GM18951 (cell line): ENCODE results near the gene ABCA3.
A peak's percentile ranks its signal among the peaks of the same experiment; 100 is the strongest.

Experiments
- POLR2A ChIP-seq: IDR thresholded peaks from 4 replicates; pipeline ENCODE4 v1.6.1; 2011; ENCODE audit warnings: mild to moderate bottlenecking; ENCODE audit not compliant: insufficient read length, insufficient read depth; ENCODE audit errors: extremely low read depth
- in situ Hi-C: fragments of 300-500 bp; cut with MboI; formaldehyde crosslinking; loops from one replicate; pipeline ENCODE4 v1.12.0; 2022; ENCODE audit warnings: low sequenced_read_pairs, mixed read lengths, inconsistent platforms; ENCODE audit not compliant: unreplicated experiment

The ABCA3 gene

DNA sequence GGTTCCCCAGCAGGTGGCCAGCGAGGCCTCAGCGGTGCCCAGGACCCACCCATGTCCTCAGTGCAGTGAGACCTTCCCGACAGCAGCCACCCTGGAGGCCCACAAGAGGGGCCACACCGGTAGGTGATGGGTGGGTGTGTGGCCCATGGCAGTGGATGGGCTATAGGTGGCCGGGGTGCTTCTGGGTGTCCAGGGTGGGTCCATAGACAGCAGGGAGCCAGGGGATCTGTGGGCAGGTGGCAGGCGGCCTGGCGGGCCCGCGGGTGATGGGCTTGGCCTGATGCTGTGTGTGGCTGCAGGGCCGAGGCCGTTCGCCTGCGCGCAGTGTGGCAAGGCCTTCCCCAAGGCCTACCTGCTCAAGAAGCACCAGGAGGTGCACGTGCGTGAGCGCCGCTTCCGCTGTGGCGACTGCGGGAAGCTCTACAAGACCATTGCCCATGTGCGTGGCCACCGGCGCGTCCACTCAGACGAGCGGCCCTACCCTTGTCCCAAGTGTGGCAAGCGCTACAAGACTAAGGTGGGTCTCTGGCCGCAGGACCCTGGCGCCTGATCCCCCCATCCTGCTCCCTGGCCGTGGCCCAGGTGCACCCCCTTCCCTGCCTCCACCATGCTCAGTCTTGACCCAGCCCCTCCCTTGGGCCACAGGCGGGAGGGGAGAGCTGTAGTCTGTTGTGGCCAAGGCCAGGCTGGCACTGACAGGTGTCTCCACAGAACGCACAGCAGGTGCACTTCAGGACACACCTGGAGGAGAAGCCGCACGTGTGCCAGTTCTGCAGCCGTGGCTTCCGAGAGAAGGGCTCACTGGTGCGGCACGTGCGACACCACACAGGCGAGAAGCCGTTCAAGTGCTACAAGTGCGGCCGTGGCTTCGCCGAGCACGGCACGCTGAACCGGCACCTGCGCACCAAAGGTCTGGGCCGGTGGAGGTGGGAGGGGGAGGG lies 106.4 kb downstream of the ABCA3 start:
- in situ Hi-C loops: no loop called here
- TF ChIP-seq POLR2A: no peak

- in situ Hi-C loops: no loop called here
- peak; percentile 11 for TF ChIP-seq POLR2A
Measured at GRCh38 chr16:2233046-2233775, 107.3 kb downstream of the ABCA3 start.

- TF ChIP-seq POLR2A: no peak
- in situ Hi-C loops: no loop called here
Measured at GRCh38 chr16:2232094-2232990, 108.2 kb downstream of the ABCA3 start.

DNA sequence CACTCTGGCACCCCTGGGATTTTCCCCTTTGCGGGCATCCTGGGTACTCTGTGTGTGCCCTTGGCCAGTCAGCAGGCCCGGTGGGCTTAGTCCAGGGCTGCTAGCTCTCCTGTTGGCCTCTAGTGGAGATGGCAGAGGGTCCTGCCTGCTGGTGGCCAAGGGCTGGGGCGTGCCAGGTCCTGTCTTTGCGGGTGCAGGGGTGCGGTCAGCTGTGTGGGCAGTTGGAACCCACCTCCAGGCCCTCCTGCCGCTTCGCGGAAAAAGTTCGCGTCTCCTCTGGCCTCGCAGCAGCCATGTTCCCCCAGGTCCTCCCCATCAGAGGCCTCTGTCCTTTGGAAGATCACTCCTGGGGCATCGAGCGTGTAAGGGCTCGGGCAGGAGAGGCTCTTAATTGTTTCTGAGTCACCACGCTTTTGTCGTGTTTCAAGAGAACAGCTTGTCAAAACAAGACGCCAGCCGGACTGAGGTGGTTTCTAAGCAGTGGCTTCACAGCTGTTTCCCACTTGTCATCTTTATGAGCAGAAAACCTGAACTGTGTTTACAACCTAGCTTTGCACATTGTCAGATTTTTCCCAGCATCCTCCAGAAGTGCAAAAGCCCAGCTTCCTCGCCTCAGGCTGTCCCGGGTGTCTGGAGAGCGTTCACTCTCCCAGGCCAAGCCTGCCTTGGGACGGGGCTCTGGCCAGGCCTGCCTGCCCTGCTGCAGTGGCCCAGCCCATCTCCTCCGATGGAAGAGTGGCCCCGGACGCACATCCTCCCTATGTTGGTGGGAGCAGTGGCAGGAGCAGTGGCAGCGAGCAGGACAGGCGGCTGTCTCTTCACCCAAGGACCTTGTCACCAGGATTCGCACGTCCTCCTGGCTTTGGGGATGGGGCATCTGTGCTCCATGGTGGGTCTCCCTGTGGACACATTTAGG lies 109.3 kb downstream of the ABCA3 start:
- in situ Hi-C loops: no loop called here
- TF ChIP-seq POLR2A: no peak

GRCh38 chr16:2230376-2230775 lies 110.2 kb downstream of the ABCA3 start:
- in situ Hi-C loops: no loop called here
- TF ChIP-seq POLR2A: no peak

- in situ Hi-C loops: no loop called here
- no peak for TF ChIP-seq POLR2A
Measured at GRCh38 chr16:2229632-2230250, 110.8 kb downstream of the ABCA3 start.

DNA sequence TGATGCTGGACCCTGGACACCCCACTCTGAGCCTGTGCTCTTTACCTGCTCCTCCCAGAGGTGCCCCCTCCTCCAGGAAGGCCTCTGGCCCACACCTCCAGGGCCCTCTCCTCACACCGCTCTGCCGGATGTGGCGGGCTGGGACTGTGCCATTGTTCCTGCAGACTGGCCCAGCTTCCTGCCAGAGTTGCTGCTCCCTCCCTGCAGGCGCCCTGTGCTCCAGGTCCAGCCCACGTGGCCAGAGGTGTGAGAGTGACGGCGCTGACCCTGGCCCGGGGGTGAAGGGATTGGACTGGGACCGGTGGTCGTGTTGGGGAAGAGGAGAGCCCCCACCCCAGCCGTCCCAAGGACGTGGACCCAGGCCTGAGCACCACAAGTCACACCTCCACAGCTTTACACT lies 111.4 kb downstream of the ABCA3 start:
- no peak for TF ChIP-seq POLR2A
- in situ Hi-C loops: no loop called here

DNA sequence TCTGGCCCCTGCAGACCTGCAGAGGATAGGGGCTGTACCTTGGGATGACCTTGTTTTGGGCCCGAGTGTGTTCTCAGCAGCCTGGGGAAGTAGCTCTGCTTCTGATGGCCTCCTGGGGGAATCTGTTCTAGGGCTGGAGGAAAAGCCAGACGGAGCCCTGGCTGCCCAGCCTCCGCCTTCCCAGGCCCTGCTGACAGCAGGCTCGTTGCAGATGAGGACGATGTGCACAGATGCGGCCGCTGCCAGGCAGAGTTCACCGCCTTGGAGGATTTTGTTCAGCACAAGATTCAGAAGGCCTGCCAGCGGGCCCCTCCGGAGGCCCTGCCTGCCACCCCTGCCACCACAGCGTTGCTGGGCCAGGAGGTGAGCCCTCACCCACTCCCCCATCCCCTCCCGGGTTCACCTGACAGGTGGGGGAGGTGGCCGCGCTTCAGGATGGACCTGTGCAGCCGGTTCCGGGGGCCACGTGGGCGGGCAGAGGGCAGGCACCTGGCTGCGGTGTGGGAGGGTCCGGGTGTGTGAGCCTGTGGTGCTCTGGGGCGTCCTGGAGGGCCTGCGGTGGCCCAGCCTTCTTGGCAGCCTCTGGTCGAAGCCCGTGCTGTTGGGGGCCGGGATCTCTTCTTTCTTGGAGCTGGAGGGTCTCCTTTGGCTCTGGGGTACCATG lies 112.2 kb downstream of the ABCA3 start:
- in situ Hi-C loops: no loop called here
- TF ChIP-seq POLR2A: no peak

- in situ Hi-C loops: no loop called here
- TF ChIP-seq POLR2A: no peak
Measured at GRCh38 chr16:2226918-2227317, 113.6 kb downstream of the ABCA3 start.

DNA sequence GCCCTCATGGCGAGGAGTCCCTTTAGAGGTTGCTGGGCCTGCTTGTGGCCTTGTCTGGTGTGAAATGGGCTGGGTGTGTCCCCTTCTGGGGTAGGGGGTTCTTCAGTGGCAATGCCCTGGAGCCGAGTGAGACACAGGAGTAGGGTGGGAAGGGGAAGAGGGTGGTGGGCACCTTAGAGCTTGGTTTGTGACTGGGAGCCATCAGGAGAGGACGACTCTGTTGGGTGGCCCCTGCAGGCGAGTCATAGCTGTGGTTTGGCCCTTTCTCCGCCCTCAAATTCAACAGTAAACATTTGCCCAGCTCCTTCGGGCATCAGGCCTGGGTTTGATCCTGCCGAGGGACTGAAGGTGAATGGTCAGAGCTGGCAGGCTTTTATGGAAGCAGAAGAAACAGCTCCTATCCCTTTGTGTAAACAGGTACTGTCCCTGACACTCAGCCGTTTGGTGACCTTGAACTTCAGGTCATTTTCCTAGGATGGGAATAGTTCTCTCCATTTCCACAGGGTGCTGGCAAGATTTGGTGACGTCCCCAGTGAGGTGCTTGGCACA lies 114.2 kb downstream of the ABCA3 start:
- TF ChIP-seq POLR2A: no peak
- in situ Hi-C loops: no loop called here
